Measurements from ENCODE around the gene EPB41L1.

EPB41L1 gene

DNA sequence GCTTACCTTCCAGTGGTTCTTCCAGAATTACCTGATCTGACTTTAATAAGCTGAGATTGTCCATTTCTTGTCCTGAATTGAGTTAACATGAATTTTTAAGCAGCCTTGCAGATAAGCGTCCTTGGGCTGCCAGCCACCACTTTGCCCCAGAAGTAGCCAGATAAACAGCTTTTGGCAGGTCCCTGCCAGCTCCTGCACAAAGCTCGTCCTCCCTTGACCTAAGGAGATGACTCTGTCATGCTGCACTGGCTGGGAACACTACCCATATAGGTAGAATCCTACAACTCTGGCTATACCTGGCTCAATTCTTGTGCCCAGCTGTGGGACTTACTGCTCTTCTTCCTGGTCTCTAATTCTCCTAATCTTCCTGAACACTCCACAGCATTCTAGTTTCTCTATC lies 42.1 kb downstream of the EPB41L1 start:
- no peak for DNase-seq (ENCODE audit: low spot score)

DNA sequence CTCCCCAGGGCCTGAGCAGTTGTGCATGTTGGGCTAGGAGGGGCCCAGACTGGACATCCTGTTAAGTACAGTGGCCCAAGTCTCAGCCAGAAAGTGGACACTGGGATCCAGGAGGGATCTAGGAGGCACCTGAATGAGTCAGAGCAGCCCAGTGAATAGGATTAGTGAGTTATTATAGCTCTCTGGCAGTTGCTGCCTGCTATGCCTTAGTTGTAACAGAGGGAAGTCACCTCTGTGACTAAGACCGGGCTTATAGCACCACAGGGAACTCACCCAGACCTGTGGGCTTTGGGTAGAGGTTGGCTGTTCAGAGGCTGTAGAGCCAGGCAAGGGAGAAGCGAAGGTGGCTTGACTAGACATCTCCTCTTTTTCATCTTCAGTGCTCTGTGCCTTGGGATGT lies 42.7 kb downstream of the EPB41L1 start:
- DNase-seq (ENCODE audit: low spot score) = no peak

DNA sequence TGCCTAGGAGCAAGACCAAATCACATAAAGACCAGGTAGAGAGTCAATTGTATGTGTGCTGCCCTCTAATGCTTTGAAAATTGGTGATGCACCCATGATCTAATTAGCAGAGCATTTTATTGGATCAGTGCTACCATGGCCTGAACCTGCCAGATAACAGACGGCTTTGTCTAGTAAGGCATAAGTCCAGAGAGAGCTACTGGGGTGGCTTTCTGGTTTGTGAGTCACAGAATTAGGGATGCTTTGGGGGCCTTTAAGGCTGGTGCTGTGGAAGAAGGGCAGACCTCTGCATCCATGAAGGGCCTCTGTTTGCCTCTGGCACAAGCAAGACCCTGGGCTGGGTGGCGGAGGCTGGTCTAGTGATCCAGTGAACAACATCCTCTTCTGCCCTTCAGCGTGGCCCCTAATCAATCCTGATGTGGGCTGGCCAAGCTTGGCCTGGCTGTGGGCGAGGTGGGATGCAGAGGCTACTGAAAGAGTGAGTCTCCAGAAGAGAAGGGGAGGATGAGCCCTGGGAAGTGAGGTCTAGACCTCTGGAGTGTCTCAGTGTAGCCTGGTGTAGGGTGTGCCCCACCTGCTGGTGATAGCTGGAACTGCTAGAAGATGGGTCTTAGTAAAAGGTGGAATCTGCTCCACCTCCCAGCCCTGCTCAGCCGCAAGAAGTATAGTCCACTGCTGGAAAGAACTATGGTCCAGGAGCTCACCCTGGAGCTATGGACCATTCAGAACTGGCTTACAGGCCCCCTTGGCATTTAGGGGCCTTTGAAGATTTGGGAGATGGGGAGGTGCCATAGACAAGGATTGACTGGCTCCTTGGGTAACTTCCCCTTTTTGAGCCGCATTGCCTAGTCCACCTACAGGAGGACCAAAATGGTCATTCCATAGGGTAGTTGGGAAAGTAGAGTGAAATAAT lies 45.1 kb downstream of the EPB41L1 start:
- peak; percentile 64 for DNase-seq (ENCODE audit: low spot score)

DNA sequence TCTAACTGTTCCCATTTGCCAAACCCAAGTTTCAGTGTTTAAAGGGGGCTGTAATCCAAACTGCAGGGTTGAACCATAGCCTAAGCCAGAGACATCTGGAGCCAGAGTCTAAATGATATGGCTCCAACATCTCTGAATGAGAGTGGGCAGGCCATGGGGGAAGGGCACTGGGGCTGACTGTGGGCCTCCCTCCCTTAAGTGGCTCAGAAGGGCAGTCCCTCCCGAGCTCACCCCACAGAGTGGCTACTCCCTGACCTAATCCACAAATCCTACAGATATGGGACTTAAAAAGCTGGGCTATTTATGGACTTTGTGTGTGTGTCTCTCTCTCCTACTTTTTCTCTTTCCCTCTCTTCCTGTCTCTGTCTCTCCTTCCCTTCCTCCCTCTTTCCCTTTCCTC lies 45.9 kb downstream of the EPB41L1 start:
- no peak for DNase-seq (ENCODE audit: low spot score)

DNA sequence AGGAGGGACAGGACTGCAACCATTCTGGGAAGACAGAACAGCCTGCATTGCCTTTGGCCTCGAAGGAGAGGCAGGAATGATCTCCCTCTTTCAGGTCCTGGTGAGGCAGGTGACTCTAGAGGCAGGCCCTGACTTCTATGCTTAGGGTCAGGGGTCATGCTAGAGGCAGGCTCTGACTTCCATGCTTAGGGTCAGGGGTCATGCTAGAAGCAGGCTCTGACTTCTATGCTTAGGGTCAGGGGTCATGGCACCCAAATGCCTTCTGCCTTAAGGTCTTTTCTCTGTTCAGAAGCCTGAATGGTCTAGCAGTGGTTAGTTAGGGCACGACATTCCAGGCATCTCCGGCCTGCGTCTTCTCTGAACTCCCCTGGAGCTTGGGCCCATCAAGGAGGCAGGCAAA lies 46.7 kb downstream of the EPB41L1 start:
- DNase-seq (ENCODE audit: low spot score) = no peak

DNA sequence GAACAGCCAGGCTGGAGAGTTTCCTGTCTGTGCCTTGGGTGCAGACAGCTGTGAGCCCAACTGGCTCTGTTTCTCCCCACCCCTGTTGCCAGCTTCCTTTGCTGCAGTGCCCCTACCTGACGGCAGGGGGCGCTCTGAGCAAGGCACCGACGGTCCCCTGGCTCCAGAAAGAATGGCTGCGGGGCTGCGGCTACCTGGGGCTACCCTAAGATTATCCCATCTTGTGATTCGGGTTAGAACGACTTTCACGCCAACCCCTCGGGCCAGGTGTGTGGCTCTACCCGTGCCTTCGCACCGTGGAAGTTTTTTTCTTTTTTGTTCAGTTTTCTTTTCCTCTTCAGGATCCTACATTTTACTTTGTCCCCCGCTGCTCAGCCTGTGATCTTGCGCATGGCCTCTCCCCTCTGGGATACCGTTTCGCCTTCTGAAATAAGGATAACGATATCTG lies 48.4 kb downstream of the EPB41L1 start:
- peak; percentile 66 for DNase-seq (ENCODE audit: low spot score)

DNA sequence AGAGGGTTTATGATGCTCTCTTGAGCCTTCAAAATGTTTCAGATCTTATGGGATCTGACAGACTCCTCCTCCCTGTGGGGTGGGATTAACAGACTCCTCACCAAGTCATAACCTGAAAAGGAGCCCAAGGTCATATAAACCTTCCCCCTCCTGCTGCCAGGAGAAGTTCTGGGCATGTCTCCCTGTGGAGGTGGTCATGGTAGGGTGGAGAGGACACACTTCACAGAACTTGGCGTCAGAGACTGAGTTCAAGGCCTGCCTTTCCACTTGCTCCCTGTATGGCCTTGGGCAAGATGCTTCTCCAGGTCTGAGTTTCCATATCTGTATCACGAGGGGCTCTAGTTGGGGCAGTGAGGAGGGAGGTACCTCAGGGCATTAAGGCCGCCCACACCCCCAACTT lies 49.3 kb downstream of the EPB41L1 start:
- DNase-seq (ENCODE audit: low spot score) = no peak

DNA sequence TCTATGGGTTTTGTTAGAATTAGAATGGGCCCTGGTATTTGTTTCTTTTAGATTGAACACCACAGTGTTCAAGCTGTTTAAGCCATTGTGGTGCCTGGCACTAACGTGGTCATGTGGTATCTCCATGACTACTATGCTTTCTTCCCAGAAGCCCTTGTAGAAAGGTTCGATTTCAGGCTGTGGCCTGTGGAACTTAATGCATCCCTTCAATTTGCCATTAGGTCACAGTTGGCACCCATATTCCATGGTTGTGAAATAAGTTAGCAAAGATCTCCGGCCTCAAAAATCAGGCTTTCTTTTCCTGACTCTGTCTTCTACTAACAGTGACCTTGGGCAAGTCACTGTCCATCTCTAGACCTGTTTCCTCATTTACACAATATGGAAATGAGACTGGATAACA lies 50.5 kb downstream of the EPB41L1 start:
- no peak for DNase-seq (ENCODE audit: low spot score)

DNA sequence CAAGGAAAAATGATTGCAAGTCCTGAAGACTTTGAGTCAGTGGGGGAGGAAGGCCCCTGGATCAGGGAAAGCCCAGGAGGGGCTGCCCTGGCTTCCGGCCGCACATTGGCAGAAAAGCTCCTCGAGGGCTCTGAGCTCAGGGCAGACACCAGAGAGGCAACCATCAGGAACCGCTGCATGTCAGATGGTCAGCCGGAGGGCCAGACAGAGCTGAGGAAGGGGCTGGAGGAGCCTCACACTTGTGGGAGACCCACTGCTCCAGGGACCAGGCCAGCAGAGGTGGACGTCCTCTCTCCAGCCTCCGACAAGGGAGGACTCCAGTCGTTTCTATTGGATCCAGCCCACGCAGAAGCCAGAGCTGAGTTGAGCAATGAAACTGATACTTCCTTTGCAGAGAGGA lies 51.5 kb downstream of the EPB41L1 start:
- DNase-seq (ENCODE audit: low spot score) = no peak

DNA sequence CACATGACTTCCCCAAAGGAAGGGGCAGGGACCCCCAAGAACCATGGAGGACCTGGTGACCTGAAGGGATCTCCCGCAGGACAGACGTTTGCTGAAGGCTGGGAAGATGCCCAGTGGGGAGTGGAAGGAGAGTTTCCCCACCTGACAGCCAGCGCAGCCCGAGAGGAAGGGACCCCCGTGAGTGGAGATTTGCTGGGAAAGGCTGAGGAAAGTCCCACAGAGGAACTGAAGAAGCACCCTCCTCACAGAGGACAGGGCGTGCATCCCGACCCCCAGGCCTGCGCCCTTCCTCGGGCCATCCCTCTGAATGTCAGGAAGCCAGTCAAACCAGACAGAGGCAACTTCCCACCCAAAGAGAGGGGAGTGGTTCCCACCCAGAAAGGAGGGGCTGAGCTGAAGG lies 52.1 kb downstream of the EPB41L1 start:
- no peak for DNase-seq (ENCODE audit: low spot score)

DNA sequence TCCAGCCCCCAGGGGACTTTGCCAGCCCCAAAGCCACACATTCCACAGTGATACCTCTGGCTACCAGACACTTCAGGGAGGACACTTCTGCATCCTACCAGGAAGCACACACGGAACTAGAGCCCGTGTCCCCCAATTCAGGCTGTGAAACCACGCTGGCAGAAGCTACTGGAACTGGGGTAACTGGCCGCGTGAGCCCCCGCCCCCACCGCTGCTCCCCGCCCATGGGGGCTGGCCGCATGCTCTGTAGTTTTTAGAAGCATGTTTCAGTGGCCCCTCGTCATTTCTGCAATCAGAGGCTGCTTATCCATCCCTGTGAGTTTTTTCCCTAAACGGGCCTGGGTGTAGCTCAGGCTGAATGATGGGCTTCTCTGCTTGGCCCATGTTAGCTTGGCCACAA lies 53.1 kb downstream of the EPB41L1 start:
- DNase-seq (ENCODE audit: low spot score) = no peak

DNA sequence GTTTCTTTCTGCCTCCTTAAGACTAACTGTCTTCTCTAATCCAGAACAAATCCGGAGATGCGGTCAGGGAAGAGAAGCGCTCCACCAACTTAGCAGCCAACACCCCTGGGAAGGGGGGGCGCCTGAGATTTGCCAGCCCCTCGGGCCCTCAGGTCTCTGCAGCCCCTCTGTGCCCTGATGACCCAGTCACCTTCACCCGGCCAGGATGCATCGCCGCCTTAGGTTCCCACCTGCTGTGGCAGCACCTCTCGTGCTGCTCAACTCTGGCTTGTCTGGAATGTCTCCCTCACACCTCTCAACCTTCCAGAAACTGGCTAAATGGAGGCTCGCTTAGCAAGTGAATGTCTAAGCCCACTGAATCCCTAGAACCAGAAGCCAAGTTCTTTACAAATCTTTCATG lies 53.7 kb downstream of the EPB41L1 start:
- DNase-seq (ENCODE audit: low spot score) = no peak

DNA sequence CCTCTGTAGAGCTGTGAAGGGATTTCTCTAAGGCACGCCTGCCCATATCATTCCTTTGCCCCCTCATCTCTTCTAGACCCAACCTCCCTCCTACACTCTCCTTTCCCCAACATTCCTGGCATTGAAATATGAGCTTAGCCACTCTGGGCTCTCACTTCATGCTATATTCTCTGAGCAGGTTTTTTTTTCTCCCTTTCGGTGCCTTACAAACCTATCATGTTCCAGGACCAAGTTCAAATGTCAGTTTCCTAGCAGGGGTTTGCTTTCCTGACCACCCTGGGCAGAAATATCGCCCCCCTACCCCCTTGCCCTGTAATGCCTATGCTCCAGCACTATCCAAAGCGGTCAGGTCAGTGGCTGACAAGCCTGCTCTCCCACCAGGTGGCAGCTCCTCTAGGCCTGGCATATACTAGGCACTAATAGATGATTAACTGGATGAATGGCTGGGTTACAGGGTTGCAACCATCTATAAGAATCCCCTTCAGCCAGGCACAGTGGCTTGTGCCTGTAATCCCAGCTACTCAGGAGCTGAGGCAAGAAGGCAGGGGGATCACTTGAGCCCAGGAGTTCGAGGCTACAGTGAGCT lies 56.0 kb downstream of the EPB41L1 start:
- no peak for DNase-seq (ENCODE audit: low spot score)

DNA sequence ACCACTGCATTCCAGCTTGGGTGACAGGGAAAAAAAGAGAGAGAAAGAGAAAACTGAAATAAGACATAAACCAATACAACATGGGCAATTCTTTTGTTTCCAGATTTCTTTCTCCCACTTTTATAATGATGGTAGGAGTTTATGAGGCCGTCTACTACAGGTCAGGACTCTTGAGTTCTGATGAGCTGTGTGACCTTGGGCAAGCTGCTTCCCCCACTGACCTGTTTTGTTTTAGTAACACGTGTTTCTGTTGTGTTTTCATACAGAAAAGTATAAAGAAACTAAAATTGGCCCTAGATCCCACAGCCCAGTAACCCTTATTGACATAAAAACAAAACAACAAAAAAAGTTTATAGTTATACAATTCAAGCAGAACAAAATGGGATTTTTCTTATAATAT lies 58.8 kb downstream of the EPB41L1 start:
- no peak for DNase-seq (ENCODE audit: low spot score)

DNA sequence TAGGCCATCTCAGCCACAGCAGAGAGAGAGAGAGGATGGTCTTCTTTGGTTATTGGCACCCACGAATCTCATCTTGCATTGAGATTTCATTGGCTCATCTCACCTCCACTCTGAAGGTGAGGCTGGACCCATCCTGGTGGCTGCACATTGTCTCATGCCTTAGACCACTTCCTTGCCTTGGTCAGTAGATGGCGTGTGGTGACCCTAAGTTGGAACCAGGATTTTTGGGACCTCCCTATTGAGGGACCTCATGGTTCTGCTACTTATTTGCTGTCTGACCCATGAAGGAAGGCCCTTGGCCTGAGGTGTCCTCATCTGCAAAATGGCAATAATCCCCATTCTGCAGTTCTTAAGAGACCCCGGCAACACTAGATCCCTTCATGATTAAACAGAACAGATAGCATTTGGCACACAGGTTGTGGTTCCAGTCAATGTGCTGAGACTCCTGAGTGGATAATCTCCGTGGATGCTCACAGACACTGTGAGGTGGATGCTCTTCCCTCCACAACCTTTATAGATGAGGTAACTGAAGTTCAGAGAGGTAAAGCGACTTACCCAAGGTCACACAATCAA lies 60.2 kb downstream of the EPB41L1 start:
- DNase-seq (ENCODE audit: low spot score) = no peak

DNA sequence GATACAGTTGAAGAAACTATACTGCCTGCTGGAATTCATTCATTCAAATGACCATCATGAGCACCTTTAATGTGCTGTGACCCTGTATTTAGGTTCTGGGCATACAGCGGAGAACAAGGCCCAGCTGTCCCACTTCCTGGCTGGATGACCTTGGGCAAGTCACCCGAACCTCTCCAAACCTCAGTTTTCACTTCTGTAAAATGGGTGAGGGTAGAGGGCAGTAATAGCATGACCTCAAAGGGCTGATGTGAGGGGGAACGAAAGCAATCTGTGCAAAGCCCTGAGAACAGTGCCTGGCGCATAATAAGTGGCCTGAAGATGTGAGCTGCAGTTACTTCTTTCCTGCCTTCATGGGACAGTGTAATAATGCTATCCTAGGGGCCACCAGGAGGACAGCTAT lies 61.2 kb downstream of the EPB41L1 start:
- no peak for DNase-seq (ENCODE audit: low spot score)

DNA sequence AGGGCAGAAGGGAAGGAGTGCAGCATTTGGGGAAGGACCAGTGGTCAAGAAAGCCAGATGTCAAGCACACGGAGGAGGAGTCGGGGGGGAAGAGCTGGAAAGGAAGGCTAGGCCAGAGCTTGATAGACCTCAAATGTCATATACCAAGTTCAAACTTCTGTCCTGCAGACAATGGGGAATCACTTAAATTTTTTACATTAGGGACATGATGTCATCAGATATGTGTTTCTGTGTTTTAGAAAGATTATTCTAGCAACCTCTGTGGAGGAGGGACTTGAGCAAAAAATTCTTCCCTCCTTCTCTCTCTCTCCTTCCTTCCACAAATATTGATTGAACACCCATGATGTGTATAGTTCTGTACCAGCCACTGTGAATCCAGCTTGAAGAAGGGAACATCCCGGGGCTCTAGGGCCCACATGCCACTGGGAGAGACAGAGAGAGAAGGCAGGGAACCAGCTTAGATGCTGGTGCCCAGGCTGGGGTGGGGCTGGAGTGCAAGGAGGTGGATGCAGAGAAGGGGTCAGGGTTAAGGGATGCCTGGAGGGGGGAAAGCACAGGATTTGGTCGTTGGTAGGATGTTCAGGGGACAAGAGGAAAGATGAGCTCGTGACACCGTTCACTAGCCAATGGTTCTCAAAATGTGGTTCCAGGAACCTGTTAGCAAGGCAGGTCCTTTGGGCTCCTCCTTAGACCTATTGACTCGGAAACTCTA lies 61.9 kb downstream of the EPB41L1 start:
- no peak for DNase-seq (ENCODE audit: low spot score)

DNA sequence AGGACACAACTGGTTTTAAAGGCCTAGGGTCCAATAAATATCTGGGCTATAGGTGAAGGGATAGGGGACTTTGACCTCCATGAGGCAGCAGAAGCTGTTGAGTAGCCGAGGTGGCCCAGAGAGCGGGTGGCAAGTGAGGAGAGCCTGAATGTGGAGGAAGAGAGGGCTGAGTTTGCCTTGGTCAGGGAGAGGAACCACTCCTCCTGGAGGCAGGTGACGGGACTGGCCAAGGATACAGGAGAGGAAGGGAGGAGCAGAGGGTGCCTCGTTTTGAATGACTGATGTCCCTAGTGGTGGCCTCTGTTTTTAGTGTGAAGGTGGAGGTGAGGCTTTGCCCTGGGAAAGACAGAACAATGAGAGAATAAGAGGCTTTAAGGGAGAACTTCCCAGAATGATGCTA lies 62.7 kb downstream of the EPB41L1 start:
- DNase-seq (ENCODE audit: low spot score) = no peak

DNA sequence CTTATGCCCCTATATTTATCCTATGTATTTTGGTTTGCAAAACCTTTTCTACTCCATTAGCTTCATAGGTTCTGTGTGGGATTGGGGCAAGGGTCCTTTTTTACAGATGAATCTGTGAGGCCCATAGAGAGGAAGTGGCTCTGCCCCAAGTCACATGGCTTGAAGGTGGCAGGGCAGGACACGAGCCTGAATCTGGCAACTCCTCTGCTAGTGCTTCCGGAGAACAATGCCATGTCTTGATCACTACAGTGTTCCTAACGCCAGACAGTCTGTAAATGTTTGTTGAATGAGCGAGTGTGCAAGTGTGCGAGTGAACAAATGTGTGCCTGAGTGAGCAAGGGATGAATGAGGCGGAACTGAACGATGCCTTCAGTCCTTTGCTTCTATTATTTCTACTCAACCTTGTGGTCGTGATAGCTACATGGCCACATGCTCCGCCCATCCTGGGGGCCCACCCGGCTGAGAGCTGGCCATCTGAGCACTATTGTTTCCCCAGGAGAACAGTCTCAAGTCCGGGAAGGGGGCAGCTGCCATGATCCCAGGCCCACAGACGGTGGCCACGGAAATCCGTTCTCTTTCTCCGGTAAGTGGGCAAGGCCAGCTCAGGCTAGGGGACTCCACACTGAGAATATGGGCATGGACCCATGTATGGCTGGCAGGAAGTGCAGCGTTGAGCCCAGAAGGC lies 64.0 kb downstream of the EPB41L1 start:
- DNase-seq (ENCODE audit: low spot score) = peak; percentile 55

DNA sequence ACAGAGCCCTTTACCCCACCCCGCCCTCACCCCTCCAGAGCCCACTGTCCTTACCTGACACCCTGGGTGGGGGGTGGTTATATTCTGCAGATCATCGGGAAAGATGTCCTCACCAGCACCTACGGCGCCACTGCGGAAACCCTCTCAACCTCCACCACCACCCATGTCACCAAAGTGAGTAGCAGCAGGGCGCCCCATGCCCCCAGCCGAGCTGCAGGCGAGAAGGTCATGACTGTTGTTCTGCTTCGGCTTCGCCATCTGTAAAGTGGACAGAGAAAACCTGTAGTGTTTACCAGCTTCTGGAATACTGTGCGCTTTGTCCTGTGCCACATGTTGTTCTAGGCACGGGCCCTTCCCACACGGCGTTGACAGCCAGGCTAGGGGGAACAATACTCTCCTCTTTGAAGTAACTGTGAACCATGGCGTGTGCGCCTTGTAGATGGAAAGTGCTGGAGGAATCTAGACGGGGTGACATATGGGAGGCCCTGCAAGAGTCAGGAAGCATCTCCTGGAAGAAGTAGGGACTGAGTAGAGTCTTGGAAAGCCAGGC lies 65.2 kb downstream of the EPB41L1 start:
- peak; percentile 77 for DNase-seq (ENCODE audit: low spot score)

DNA sequence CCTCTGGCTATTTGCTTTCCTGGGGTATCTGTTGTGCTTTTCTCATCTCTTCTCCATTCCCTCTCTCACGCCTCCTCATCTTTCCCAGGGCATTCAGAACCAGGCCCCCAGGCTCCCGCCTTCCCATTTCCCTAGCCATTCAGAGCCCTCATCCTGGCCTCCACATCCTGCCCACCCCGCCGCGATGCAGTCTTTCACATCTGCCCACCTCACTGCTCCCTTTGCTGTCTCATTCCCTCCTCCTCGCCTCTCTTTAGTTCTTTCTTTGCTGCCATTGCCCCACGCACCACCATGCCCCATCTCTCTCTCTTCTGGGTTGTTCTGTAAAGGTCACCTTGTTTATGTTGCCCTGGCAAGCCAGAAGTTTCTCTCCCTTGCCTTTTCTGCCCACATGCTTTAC lies 71.1 kb downstream of the EPB41L1 start:
- DNase-seq (ENCODE audit: low spot score) = no peak

DNA sequence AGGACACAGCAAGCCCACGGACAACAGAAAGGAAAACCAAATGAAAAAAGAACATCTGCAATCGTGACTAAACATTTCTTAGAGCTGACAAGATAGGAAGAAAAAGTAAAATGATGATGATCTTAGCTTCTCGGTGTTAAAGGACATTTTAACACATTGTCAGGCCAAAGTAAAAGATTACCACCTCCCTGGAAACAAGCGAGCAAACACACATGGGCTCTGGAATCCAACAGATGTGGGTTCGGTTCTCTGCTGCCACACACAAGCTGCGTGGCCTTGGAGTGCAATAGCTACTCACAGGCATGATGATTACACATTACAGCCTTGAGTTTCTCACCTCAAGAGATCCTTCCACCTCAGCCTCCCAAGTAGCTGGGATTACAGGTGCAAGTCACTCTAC lies 74.2 kb downstream of the EPB41L1 start:
- DNase-seq (ENCODE audit: low spot score) = no peak

Measured in globus pallidus (tissue), 1 donor.